Smooth muscle cell (in vitro differentiated cells): ENCODE measurements around the gene CDYL. TPM values are rescaled to one million over a fixed set of nuclear protein-coding genes. Genes with fewer than 3 reads are reported as not detected.

ENCODE experiments used
- DNase-seq: peaks from one replicate; lab custom pipeline; 2025; ENCODE audit not compliant: unreplicated experiment; lab: John Stamatoyannopoulos, UW
- H2AFZ ChIP-seq: fragments of 200-600 bp; sonication (generic); 2 replicates; pipeline ENCODE4 v1.6.0; 2016; ENCODE audit warnings: antibody characterized with exemption, low read depth, mild to moderate bottlenecking
- H3F3A ChIP-seq: fragments of 200-600 bp; sonication (generic); 2 replicates; pipeline ENCODE4 v1.6.0; 2017; ENCODE audit warnings: antibody characterized with exemption, low read depth
- H3K27ac ChIP-seq: fragments of 200-600 bp; sonication (generic); 2 replicates; pipeline ENCODE4 v1.5.1; 2016; ENCODE audit warnings: low read depth, mild to moderate bottlenecking
- H3K27me3 ChIP-seq: fragments of 200-600 bp; sonication (generic); 2 replicates; pipeline ENCODE4 v1.6.1; 2016; ENCODE audit warnings: low read depth, mild to moderate bottlenecking
- H3K36me3 ChIP-seq: fragments of 200-600 bp; sonication (generic); 2 replicates; pipeline ENCODE4 v1.5.1; 2016; ENCODE audit warnings: low read depth
- H3K4me1 ChIP-seq: fragments of 200-600 bp; sonication (generic); 2 replicates; pipeline ENCODE4 v1.5.1; 2016; ENCODE audit warnings: low read depth
- H3K4me2 ChIP-seq: fragments of 200-600 bp; sonication (generic); 2 replicates; pipeline ENCODE4 v1.6.0; 2016; ENCODE audit warnings: mild to moderate bottlenecking
- H3K4me3 ChIP-seq: fragments of 200-600 bp; sonication (generic); 2 replicates; pipeline ENCODE4 v1.5.1; 2016; ENCODE audit warnings: mild to moderate bottlenecking
- H3K79me2 ChIP-seq: fragments of 200-600 bp; sonication (generic); 2 replicates; pipeline ENCODE4 v1.6.0; 2016; ENCODE audit warnings: low read depth, mild to moderate bottlenecking
- H3K9ac ChIP-seq: fragments of 200-600 bp; sonication (generic); 2 replicates; pipeline ENCODE4 v1.6.0; 2016; ENCODE audit warnings: low read depth
- H3K9me3 ChIP-seq: fragments of 200-600 bp; sonication (generic); replicated peaks from 2 replicates; pipeline ENCODE4 v1.5.1; 2016; ENCODE audit warnings: low read depth
- H4K20me1 ChIP-seq: fragments of 200-600 bp; sonication (generic); 2 replicates; pipeline ENCODE4 v1.6.0; 2016; ENCODE audit warnings: low read depth
- CTCF ChIP-seq: fragments of 200-600 bp; sonication (generic); IDR thresholded peaks from 2 replicates; pipeline ENCODE4 v1.5.1; 2017; ENCODE audit warnings: borderline replicate concordance, mild to moderate bottlenecking, antibody characterized with exemption; ENCODE audit not compliant: insufficient read depth, poor library complexity, severe bottlenecking
- WGBS: methylation state at CpG from one replicate; pipeline ENCODE4 v1.1.7; 2016; ENCODE audit warnings: low lambda C conversion rate; 5-methylcytosine and 5-hydroxymethylcytosine counted together
- polyA plus RNA-seq: library from polyadenylated mRNA; unstranded; fragments of >200 nt; fragmentation: Nextera tagmentation; extraction: Ambion mirVana; gene quantifications from 2 replicates; pipeline ENCODE4 v1.2.1, GENCODE V29; 2016
- total RNA-seq: library from RNA; depleted of rRNA; stranded (reverse); fragments of >200 nt; gene quantifications from 2 replicates; pipeline ENCODE4 v1.2.3, GENCODE V29; 2014

The CDYL gene
- total and polyA plus RNA-seq, 2 experiments from 2014 or later, result 28.7 to 34.5 TPM

DNA sequence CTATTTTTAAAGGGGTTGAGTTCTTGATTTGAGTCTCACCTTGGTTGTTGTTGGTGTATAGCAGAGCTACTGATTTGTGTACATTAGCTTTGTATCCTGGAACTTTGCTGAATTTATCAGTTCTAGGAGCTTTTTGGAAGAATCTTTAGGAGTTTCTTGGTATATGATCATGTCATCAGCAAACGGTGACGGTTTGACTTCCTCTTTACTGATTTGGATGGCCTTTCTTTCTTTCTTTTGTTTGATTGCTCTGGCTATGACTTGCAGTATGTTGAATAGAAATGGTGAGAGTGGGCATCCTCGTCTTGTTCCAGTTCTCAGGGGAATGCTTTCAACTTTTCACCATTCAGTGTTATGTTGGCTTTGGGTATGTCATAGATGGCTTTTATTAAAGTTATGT lies 64.0 kb downstream of the CDYL start:
- H3K4me2 ChIP-seq, result no peak overlapping the region
- no peak for TF ChIP-seq CTCF
- H4K20me1 ChIP-seq, result peaks cover 89% of the 10 kb centered on the region
- H3K4me1 ChIP-seq, result no peaks in the 10 kb centered on the region
- H3K4me3 ChIP-seq, result no peak overlapping the region
- 86% methylated on average over 3 of the region's 3 CpGs for WGBS
- H3K36me3 ChIP-seq, result no peaks in the 10 kb centered on the region
- no peaks in the 10 kb centered on the region for H3F3A ChIP-seq
- no peaks in the 10 kb centered on the region for H3K9me3 ChIP-seq
- DNase-seq, result no peak
- H3K9ac ChIP-seq, result no peak overlapping the region
- H3K27me3 ChIP-seq, result no peaks in the 10 kb centered on the region
- H3K27ac ChIP-seq, result no peak overlapping the region
- H2AFZ ChIP-seq, result no peak overlapping the region
- peaks cover 97% of the 10 kb centered on the region for H3K79me2 ChIP-seq

- Histone ChIP-seq H3K27ac (no peak overlapping the region), H3K4me3 (no peak overlapping the region), H3K4me2 (no peak overlapping the region), H3K27me3 (no peaks in the 10 kb centered on the region), H3F3A (no peaks in the 10 kb centered on the region), H4K20me1 (peaks cover 95% of the 10 kb centered on the region), H2AFZ (no peak overlapping the region), H3K36me3 (no peaks in the 10 kb centered on the region), H3K79me2 (peaks cover 97% of the 10 kb centered on the region), H3K4me1 (peaks cover 11% of the 10 kb centered on the region), H3K9ac (no peak overlapping the region), H3K9me3 (peaks cover 4% of the 10 kb centered on the region)
- peak; percentile 35 for TF ChIP-seq CTCF
- DNase-seq, result no peak
- WGBS, result 94% methylated on average over 7 of the region's 7 CpGs
Measured at GRCh38 chr6:4844108-4844507, 67.9 kb downstream of the CDYL start.

DNA sequence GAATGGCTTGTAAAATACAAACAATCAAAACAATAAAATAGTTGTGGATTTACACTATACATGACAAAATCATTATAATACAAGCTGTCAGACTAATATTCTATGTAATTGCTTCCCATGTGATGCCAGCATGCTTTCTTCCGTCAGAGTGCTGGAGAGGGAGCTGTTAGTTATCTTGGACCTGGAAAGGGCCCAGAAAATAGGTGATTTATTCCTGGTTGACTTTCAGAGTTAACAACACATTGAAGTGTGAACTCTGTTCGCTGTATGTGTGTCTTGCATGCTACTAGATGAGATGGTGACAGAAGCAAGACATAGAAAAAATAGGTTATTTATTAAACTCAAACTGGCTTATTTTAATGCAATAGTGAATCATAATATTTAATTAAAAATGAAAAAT lies 70.2 kb downstream of the CDYL start:
- 89% methylated on average over 2 of the region's 2 CpGs for WGBS
- no peak overlapping the region for H2AFZ ChIP-seq
- H3K27ac ChIP-seq, result no peak overlapping the region
- DNase-seq, result no peak
- peaks cover 97% of the 10 kb centered on the region for H3K79me2 ChIP-seq
- H3K9ac ChIP-seq, result no peak overlapping the region
- TF ChIP-seq CTCF, result no peak
- no peaks in the 10 kb centered on the region for H3K36me3 ChIP-seq
- H3F3A ChIP-seq, result no peaks in the 10 kb centered on the region
- H3K4me1 ChIP-seq, result peaks cover 11% of the 10 kb centered on the region
- H3K27me3 ChIP-seq, result no peaks in the 10 kb centered on the region
- peaks cover 4% of the 10 kb centered on the region for H3K9me3 ChIP-seq
- H3K4me2 ChIP-seq, result no peak overlapping the region
- peaks cover 95% of the 10 kb centered on the region for H4K20me1 ChIP-seq
- H3K4me3 ChIP-seq, result no peak overlapping the region

DNA sequence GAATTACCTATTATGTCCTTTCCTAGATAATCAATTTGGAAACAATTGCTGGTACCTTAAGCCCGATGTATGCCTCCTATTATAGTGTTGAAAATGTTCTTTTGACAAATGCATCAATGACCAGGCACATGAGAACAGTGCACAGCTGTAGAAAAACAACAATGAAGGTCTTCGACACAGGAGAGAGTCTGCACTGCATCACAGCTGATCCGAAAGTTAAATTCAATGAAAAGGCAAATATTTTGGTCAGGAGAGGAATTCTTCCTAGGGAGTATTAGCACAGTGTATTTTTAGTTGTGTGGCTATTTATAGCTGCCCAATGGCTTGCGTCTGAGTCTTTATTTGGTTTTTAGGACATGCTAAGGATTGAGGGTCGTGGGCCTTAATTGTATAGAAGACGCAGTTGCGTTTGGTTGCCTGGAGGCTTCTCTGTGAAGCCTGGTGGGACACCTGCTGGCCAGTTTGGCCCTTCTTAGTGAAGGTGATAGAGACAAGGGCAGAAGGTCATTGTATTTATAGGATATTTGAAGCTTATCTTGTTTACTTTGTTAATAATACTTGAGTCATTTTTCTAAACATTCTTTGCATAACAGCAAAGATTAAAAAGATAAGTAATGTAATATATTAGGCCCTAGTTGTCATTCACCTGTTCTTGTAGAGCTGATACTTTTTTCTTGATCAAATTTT lies 72.3 kb downstream of the CDYL start:
- Histone ChIP-seq H3K27ac (no peak overlapping the region), H4K20me1 (peaks cover 99% of the 10 kb centered on the region), H2AFZ (no peak overlapping the region), H3K9ac (no peak overlapping the region), H3K79me2 (peaks cover 98% of the 10 kb centered on the region), H3K9me3 (peaks cover 4% of the 10 kb centered on the region), H3K27me3 (no peaks in the 10 kb centered on the region), H3K4me3 (no peak overlapping the region), H3K36me3 (no peaks in the 10 kb centered on the region), H3K4me1 (peaks cover 11% of the 10 kb centered on the region), H3F3A (no peaks in the 10 kb centered on the region), H3K4me2 (no peak overlapping the region)
- no peak for TF ChIP-seq CTCF
- DNase-seq, result no peak
- WGBS, result 59% methylated on average over 7 of the region's 7 CpGs
